Heart left ventricle (tissue), 13 donors: ENCODE data around the gene ANP32D.

ENCODE experiments used
- POLR2A ChIP-seq, 2 donors: fragments of 450-650 bp; IDR thresholded peaks; one replicate each; pipeline ENCODE4 v1.6.1; 2017; ENCODE audit warnings: antibody characterized with exemption in 2 of 2, mild to moderate bottlenecking in 2 of 2, moderate library complexity in 2 of 2
- TF ChIP-seq, protein P1 (sequence below), 12 donors: fragments of 200-600 bp; sonication (generic) in 4 of 12; IDR thresholded peaks; one replicate each; pipeline versions ENCODE4 v1.5.0 to v1.8.0; 2018 to 2022; ENCODE audit warnings: antibody characterized with exemption in 12 of 12, mild to moderate bottlenecking in 5 of 12
- donor health status: ischemic (EF 13 %, LVEDD 7.1; RV severe dilation, severe dysfunction).
- donor health status: DM: no; HTN: yes; CAD: no.
- donor health status: DM: no; HTN: no; CAD: no.
- donor health status: ischemic (EF 25% LVEDD 6.9; RV normal size, moderate dysfunction).
- donor health status: ischemic (EF 25% LVEDD 5.7; RV mildly dilated, moderate dysfunction).
- donor health status: ischemic (EF 35%, LVEDD 5.7; RV mildly dilated, moderate dysfunction).
- donor health status: nonischemic (EF 11% LVEDD 7.7; RV severe dilation, severe dysfunction).
- donor health status: DM: yes; HTN: yes; CAD: no.
- donor health status: PGD.
- donor health status: ischemic (EF 29% LVEDD 5.4; RV normal size, mild dysfunction).
- donor health status: nonischemic (EF 23%, LVEDD 6.1; RV moderate dilation, normal function).

DNA sequence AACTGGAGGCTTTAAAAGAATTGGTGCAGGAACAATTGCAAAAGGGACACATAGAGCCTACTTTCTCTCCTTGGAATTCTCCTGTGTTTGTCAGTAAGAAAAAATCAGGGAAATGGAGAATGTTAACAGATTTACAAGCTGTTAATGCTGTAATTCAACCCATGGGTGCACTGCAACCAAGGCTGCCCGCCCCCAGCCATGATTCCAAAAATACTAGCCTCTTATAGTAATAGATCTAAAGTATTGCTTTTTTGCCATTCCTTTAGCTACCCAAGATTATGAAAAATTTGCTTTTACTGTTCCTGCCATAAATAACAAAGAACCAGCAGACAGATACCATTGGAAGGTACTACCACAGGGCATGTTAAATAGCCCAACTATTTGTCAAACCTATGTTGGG, 37.8 kb downstream of the ANP32D start:
- TF ChIP-seq, protein P1, sequence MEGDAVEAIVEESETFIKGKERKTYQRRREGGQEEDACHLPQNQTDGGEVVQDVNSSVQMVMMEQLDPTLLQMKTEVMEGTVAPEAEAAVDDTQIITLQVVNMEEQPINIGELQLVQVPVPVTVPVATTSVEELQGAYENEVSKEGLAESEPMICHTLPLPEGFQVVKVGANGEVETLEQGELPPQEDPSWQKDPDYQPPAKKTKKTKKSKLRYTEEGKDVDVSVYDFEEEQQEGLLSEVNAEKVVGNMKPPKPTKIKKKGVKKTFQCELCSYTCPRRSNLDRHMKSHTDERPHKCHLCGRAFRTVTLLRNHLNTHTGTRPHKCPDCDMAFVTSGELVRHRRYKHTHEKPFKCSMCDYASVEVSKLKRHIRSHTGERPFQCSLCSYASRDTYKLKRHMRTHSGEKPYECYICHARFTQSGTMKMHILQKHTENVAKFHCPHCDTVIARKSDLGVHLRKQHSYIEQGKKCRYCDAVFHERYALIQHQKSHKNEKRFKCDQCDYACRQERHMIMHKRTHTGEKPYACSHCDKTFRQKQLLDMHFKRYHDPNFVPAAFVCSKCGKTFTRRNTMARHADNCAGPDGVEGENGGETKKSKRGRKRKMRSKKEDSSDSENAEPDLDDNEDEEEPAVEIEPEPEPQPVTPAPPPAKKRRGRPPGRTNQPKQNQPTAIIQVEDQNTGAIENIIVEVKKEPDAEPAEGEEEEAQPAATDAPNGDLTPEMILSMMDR (IDR thresholded peaks at IDR 0.05): no peak
- no peak for TF ChIP-seq POLR2A (IDR thresholded peaks at IDR 0.05)
